Measurements from ENCODE around the gene MCM6. TPM values are rescaled to one million over a fixed set of nuclear protein-coding genes. Genes with fewer than 3 reads are reported as not detected.

The MCM6 gene
- total RNA-seq, 1 experiment from 2014 or later, result 39.9 TPM

DNA sequence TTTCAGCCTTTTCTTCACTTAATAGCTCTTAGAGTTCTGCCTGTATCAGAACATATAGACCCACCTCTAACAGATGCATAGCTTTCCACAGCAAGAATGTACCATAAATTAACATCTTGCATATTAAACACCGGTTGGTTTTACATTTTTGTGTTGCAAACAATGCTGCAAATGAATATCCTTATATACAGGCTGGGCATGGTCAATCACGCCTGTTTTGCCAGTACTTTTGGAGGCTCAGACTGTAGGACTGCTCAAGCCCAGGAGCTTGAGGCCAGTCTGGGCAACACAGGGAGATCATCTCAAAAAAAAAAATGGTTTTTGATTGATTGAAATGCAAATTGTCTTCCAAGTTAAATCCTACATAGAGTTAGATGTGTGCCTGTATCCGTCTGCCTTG lies 37.7 kb downstream of the MCM6 start:
- Histone ChIP-seq H3K9me2 (replicated peaks; ENCODE audit: low read length) (no peaks in the 10 kb centered on the region), H3K4me3 (ENCODE audit: low read length) (no peak overlapping the region), H3K79me2 (ENCODE audit: low read length) (no peaks in the 10 kb centered on the region), H2AFZ (ENCODE audit: low read length) (no peak overlapping the region), H3K9ac (ENCODE audit: low read length) (no peak overlapping the region), H3K27me3 (ENCODE audit: low read length) (no peaks in the 10 kb centered on the region), H3K4me2 (ENCODE audit: low read length) (no peak overlapping the region), H3F3A (ENCODE audit: low read length, unreplicated experiment) (no peaks in the 10 kb centered on the region), H3K36me3 (ENCODE audit: low read depth, low read length) (peaks cover 15% of the 10 kb centered on the region; the same call in 1 of the 2 replicates), H4K20me1 (ENCODE audit: low read length) (no peaks in the 10 kb centered on the region), H3K9me3 (ENCODE audit: low read length) (no peaks in the 10 kb centered on the region), H3K4me1 (ENCODE audit: insufficient read depth, low read length) (no peaks in the 10 kb centered on the region), H3K27ac (ENCODE audit: low read length) (no peak overlapping the region)
- POLR2A ChIA-PET (ENCODE audit: unreplicated experiment), result no interaction called here
- DNase-seq, result no peak
- CTCF ChIA-PET, result no interaction called here
- BruUV-seq (replicated peaks), result no TSS peak
- TF ChIP-seq EZH2 (IDR thresholded peaks at IDR 0.05; ENCODE audit: low read length, unreplicated experiment), result no peak
- TF ChIP-seq, protein P1, sequence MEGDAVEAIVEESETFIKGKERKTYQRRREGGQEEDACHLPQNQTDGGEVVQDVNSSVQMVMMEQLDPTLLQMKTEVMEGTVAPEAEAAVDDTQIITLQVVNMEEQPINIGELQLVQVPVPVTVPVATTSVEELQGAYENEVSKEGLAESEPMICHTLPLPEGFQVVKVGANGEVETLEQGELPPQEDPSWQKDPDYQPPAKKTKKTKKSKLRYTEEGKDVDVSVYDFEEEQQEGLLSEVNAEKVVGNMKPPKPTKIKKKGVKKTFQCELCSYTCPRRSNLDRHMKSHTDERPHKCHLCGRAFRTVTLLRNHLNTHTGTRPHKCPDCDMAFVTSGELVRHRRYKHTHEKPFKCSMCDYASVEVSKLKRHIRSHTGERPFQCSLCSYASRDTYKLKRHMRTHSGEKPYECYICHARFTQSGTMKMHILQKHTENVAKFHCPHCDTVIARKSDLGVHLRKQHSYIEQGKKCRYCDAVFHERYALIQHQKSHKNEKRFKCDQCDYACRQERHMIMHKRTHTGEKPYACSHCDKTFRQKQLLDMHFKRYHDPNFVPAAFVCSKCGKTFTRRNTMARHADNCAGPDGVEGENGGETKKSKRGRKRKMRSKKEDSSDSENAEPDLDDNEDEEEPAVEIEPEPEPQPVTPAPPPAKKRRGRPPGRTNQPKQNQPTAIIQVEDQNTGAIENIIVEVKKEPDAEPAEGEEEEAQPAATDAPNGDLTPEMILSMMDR (conservative IDR thresholded peaks at IDR 0.05; ENCODE audit: low read depth, low read length), result no peak
- ATAC-seq, result no peak
- intact Hi-C loops (cut with micrococcal nuclease), result no loop called here

GRCh38 chr2:135836596-135837270 lies 39.5 kb downstream of the MCM6 start, which contains the start of gene LCT:
TSS of gene LCT (minus strand) at chr2:135837184. CDS start at chr2:135837169, 15 bp downstream.
- ChIA-PET CTCF (no interaction called here), POLR2A (ENCODE audit: unreplicated experiment) (no interaction called here)
- ATAC-seq (no peak), DNase-seq (no peak)
- H2AFZ ChIP-seq (ENCODE audit: low read length), result no peak within 1 kb of the TSS
- H3K4me3 ChIP-seq (ENCODE audit: low read length), result no peak within 1 kb of the TSS
- no peak within 1 kb of the TSS for H3K27ac ChIP-seq (ENCODE audit: low read length)
- no peak within 1 kb of the TSS for H3K4me2 ChIP-seq (ENCODE audit: low read length)
- H3K9me3 ChIP-seq (ENCODE audit: low read length), result no peaks in the 10 kb centered on the region
- H4K20me1 ChIP-seq (ENCODE audit: low read length), result no peaks in the 10 kb centered on the region
- no peaks in the 10 kb centered on the region for H3K9me2 ChIP-seq (replicated peaks; ENCODE audit: low read length)
- intact Hi-C loops (cut with micrococcal nuclease), result no loop called here
- no TSS peak for BruUV-seq (replicated peaks)
- no peaks in the 10 kb centered on the region for H3K27me3 ChIP-seq (ENCODE audit: low read length)
- H3K9ac ChIP-seq (ENCODE audit: low read length), result no peak within 1 kb of the TSS
- peaks cover 5% of the 10 kb centered on the region; the same call in 1 of the 2 replicates for H3K36me3 ChIP-seq (ENCODE audit: low read depth, low read length)
- no peaks in the 10 kb centered on the region for H3F3A ChIP-seq (ENCODE audit: low read length, unreplicated experiment)
- H3K4me1 ChIP-seq (ENCODE audit: insufficient read depth, low read length), result no peaks in the 10 kb centered on the region
- H3K79me2 ChIP-seq (ENCODE audit: low read length), result no peaks in the 10 kb centered on the region
- no peak for TF ChIP-seq EZH2phosphoT487 (IDR thresholded peaks at IDR 0.05; ENCODE audit: borderline replicate concordance, low read length)
- TF ChIP-seq, protein P1 (conservative IDR thresholded peaks at IDR 0.05; ENCODE audit: low read depth, low read length), result no peak
- no peak for TF ChIP-seq EZH2 (IDR thresholded peaks at IDR 0.05; ENCODE audit: low read length, unreplicated experiment)

- Histone ChIP-seq H4K20me1 (ENCODE audit: low read length) (no peaks in the 10 kb centered on the region), H3K9ac (ENCODE audit: low read length) (no peak overlapping the region), H3K4me3 (ENCODE audit: low read length) (no peak overlapping the region), H3K79me2 (ENCODE audit: low read length) (no peaks in the 10 kb centered on the region), H3F3A (ENCODE audit: low read length, unreplicated experiment) (no peaks in the 10 kb centered on the region), H2AFZ (ENCODE audit: low read length) (no peak overlapping the region), H3K27ac (ENCODE audit: low read length) (no peak overlapping the region), H3K36me3 (ENCODE audit: low read depth, low read length) (no peaks in the 10 kb centered on the region), H3K4me2 (ENCODE audit: low read length) (no peak overlapping the region), H3K4me1 (ENCODE audit: insufficient read depth, low read length) (no peaks in the 10 kb centered on the region), H3K9me2 (replicated peaks; ENCODE audit: low read length) (no peaks in the 10 kb centered on the region), H3K9me3 (ENCODE audit: low read length) (no peaks in the 10 kb centered on the region), H3K27me3 (ENCODE audit: low read length) (no peaks in the 10 kb centered on the region)
- intact Hi-C loops (cut with micrococcal nuclease), result no loop called here
- TF ChIP-seq, protein P1 (conservative IDR thresholded peaks at IDR 0.05; ENCODE audit: low read depth, low read length), result no peak
- TF ChIP-seq EZH2 (IDR thresholded peaks at IDR 0.05; ENCODE audit: low read length, unreplicated experiment), result no peak
- no peak for TF ChIP-seq EZH2phosphoT487 (IDR thresholded peaks at IDR 0.05; ENCODE audit: borderline replicate concordance, low read length)
- no TSS peak for BruUV-seq (replicated peaks)
- no peak for ATAC-seq
- ChIA-PET CTCF (no interaction called here), POLR2A (ENCODE audit: unreplicated experiment) (no interaction called here)
- DNase-seq, result no peak
These were observed 43.4 kb downstream of the MCM6 start for GRCh38 chr2:135832891-135833290.

Measured in PC-3 (cell line).